Activated CD4-positive, alpha-beta T cell treated with anti-CD3 and anti-CD28 coated beads for 36 hours (primary cell): ENCODE results near the gene OLFML2A. TPM values are rescaled to one million over a fixed set of nuclear protein-coding genes. Genes with fewer than 3 reads are reported as not detected.
A peak's percentile ranks its signal among the peaks of the same experiment; 100 is the strongest.

Experiments
- ATAC-seq: fragments of 200-7000 bp; cut with Tn5 transposase; one replicate; pipeline ENCODE4 v1.10.0; 2021; ENCODE audit warnings: mild to moderate bottlenecking, moderate library complexity
- CTCF ChIA-PET: fragments of 350-600 bp; sonication (Branson Sonifier 250); formaldehyde crosslinking; loops from one replicate; lab custom pipeline; 2021; ENCODE audit warnings: antibody characterized with exemption; lab: Charles Lee
- POLR2A ChIA-PET: fragments of 350-600 bp; sonication (Branson Sonifier 250); formaldehyde crosslinking; loops from one replicate; lab custom pipeline; 2021; ENCODE audit warnings: antibody characterized with exemption, inconsistent platforms; lab: Charles Lee
- DNase-seq: peaks from one replicate; pipeline ENCODE4 v3.0.0-alpha.2; 2020
- H3K27ac Mint-ChIP-seq: one replicate; pipeline ENCODE4 v1.8.0; 2021; ENCODE audit warnings: mixed read lengths
- H3K27me3 Mint-ChIP-seq: one replicate; pipeline ENCODE4 v1.8.0; 2021; ENCODE audit warnings: mixed read lengths
- H3K36me3 Mint-ChIP-seq: one replicate; pipeline ENCODE4 v1.8.0; 2021; ENCODE audit warnings: low read depth, mixed read lengths
- H3K4me1 Mint-ChIP-seq: one replicate; pipeline ENCODE4 v1.8.0; 2021; ENCODE audit warnings: mixed read lengths
- H3K4me3 Mint-ChIP-seq: one replicate; pipeline ENCODE4 v1.8.0; 2021; ENCODE audit warnings: mild to moderate bottlenecking, moderate library complexity, mixed read lengths
- H3K9me3 Mint-ChIP-seq: one replicate; pipeline ENCODE4 v1.8.0; 2021; ENCODE audit warnings: low read depth, mixed read lengths
- intact Hi-C, 2 experiments: fragments of 100-400 bp; cut with DNase I in 1 of 2; cut with micrococcal nuclease in 1 of 2; formaldehyde crosslinking; loops; one replicate each; pipeline versions ENCODE4 v1.14.2 to v1.15.1; 2022 to 2024; cut with DNase I, micrococcal nuclease
- total RNA-seq, 2 experiments: library from RNA; stranded (reverse); gene quantifications; one replicate each; pipeline ENCODE4 v1.2.3, GENCODE V29; 2021

The OLFML2A gene
- total RNA-seq, 2 experiments from 2014 or later: 0.05 TPM; not detected in 1

DNA sequence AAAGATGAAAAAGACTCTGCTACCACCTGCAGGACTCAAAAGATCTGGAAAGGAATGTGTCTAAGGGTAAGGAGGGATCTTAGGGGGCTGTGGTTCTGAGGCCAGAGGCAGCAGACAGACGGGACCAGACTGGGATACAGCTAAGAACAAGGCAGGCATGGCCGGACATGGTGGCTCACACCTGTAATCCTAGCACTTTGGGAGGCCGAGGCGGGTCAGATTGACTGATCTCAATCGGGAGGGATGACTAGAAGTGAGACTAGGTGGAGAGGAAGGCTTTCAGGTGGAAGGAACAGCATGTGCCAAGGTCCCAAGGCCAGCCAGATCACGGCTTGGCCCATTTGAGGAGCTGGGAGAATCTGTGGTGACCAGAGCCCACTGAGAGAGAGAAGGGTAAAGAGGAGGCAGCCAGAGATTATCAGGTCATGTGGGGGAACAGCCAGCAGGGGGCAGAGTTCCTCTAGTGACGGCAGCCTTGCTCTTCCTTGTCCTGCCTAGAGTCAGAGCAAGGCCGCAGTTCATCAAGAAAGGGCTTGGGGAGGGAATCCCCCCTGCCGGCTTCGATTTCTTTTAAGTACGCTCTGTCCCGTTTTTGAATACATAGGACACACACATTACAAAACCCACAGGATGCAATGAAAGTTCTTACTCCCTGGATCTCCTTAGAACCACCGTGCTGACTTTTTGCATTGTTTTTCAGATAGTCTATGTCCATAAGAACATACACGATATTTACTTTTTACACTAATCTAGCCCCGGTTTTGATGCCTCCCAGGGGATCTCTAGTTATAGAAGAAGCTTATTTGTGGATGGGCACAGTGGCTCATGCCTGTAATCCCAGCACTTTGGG, 2.6 kb upstream of the OLFML2A start:
- peaks cover 48% of the 10 kb centered on the region for H3K27me3 Mint-ChIP-seq
- POLR2A ChIA-PET: interaction anchor here (0.7 kb wide), 2 partner anchors 82 to 246 kb away, joined by 3 to 5 read pairs; no protein-coding TSS in a partner anchor
- peak; percentile 92 for DNase-seq
- no peak overlapping the region for H3K27ac Mint-ChIP-seq
- H3K4me1 Mint-ChIP-seq: peaks cover 29% of the 10 kb centered on the region
- H3K9me3 Mint-ChIP-seq: no peaks in the 10 kb centered on the region
- H3K36me3 Mint-ChIP-seq: no peaks in the 10 kb centered on the region
- intact Hi-C loops: loop anchor here (1.0 to 5.0 kb wide), 5 partner anchors 79 to 600 kb away; partner anchors contain the start of genes WDR38 (in 2 of the 2), HSPA5 (in 1 of the 2) and SCAI (in 1 of the 2)
- peak; percentile 50 for ATAC-seq
- CTCF ChIA-PET: interaction anchor here (0.5 to 12.5 kb wide), 19 partner anchors 9 to 468 kb away, joined by 3 to 260 read pairs (median 4); partner anchors contain the start of genes ARPC5L, RPL35, SCAI and WDR38
- H3K4me3 Mint-ChIP-seq: no peak overlapping the region

DNA sequence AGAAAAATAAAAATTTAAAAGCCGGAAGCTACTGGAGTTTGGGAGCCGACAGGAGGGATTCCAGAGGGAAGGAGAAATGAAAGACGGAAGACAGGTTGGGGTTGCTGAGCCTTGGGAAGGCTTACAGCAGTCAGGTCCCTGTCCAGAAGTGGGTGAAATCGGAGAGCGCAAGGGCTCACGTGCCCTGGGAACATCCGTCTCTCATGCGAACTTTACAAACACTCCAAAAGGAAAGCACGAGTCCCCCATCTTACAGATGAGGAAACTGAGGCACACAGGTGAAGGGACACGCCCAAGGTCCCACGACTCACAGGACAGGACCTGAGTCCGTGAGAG, 347 bp upstream of the OLFML2A start:
- CTCF ChIA-PET: interaction anchor here (0.6 to 12.5 kb wide), 7 partner anchors 10 to 155 kb away, joined by 3 to 260 read pairs (median 4); partner anchors contain the start of gene WDR38
- peak overlapping the region; percentile 58 for H3K4me3 Mint-ChIP-seq
- H3K27ac Mint-ChIP-seq: no peak overlapping the region
- H3K36me3 Mint-ChIP-seq: no peaks in the 10 kb centered on the region
- intact Hi-C loops: no loop called here
- no peak for DNase-seq
- POLR2A ChIA-PET: interaction anchor here (0.5 kb wide), 1 partner anchor 349 kb away, joined by 4 read pairs; no protein-coding TSS in a partner anchor
- H3K9me3 Mint-ChIP-seq: no peaks in the 10 kb centered on the region
- H3K4me1 Mint-ChIP-seq: peaks cover 20% of the 10 kb centered on the region
- ATAC-seq: no peak
- peaks cover 39% of the 10 kb centered on the region for H3K27me3 Mint-ChIP-seq

DNA sequence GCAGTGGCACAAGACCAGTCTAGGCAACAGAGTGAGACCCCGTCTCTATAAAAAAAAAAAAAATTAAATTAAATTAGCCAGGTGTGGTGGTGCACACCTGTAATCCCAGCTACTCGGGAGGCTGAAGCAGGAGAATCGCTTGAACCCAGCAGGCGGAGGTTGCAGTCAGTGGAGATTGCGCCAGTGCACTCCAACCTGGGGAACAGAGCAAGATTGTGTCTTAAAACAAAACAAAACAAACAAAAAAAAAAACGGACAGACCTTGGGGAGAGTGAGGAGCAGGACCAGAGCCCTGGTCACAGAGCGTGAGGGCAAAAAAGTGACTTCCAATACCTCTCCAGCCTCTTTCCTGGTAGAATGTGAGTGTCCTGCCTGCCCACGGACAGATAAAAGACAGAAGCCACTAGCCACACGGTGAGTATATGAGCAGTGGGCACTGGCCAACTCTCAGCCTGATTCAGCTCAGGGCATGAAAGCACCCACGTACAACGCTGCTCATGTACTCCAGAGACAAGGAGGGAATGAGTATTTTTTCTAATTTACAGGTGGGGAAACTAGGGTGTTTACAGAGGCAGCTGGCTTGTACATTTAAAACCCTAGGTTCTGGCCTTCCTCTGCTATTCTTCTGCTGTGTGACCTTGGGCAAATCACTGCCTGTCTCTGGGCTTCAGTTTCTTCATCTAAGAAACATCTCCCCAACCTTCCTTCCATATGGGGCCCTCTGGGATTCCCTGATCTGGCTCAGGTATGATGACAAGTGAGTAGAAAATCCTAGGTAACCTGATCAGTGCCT, 1.8 kb downstream of the OLFML2A start:
- no peak for DNase-seq
- ATAC-seq: no peak
- POLR2A ChIA-PET: interaction anchor here (0.6 to 1.3 kb wide), 2 partner anchors 74 to 575 kb away, joined by 3 to 8 read pairs; no protein-coding TSS in a partner anchor
- Mint-ChIP-seq H3K36me3 (no peaks in the 10 kb centered on the region), H3K4me3 (no peak overlapping the region), H3K27me3 (peaks cover 28% of the 10 kb centered on the region), H3K4me1 (peaks cover 8% of the 10 kb centered on the region), H3K9me3 (no peaks in the 10 kb centered on the region), H3K27ac (no peak overlapping the region)
- CTCF ChIA-PET: interaction anchor here (0.7 to 12.5 kb wide), 6 partner anchors 11 to 75 kb away, joined by 3 to 260 read pairs (median 4); partner anchors contain the start of gene WDR38
- intact Hi-C loops: no loop called here

DNA sequence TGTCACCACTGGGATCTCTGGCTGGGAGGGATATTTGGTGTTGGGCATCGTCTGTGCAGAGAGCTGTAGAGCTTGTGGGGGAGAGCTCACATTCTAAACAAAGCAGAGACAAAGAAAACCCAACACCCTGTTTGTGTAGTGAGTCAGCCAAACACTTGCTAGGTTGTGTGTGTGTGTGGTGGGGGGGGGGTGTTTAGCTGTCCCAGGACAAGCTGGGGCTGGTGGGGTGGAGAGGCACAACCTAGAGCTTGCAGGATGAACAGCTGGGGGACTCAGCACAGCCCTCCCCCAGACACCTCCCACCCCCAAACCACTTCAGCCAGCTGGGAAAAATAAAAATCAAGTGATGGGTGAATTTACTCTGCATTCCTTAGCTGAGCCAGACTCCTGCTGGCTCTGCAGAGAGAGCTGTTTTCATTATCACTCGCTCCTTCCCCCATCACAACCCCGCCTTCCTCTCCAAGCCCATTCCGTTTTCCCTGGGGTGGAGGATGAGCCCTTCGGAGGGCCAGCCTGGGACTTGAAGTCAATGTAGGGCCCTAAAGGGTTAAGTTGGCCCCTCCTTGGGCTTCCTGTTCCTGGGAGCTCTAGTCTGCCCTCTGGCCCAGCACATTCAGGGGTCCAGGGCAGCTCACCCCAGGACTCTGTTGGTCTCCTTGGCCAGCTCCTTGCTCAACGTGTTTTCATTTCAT, 2.6 kb downstream of the OLFML2A start:
- Mint-ChIP-seq H3K27me3 (peaks cover 24% of the 10 kb centered on the region), H3K36me3 (no peaks in the 10 kb centered on the region), H3K9me3 (no peaks in the 10 kb centered on the region), H3K4me1 (peaks cover 5% of the 10 kb centered on the region), H3K27ac (no peak overlapping the region), H3K4me3 (no peak overlapping the region)
- ATAC-seq (no peak), DNase-seq (no peak)
- intact Hi-C loops: no loop called here
- ChIA-PET POLR2A (interaction anchor here (1.3 kb wide), 1 partner anchor 73 kb away, joined by 3 read pairs; no protein-coding TSS in a partner anchor), CTCF (interaction anchor here (0.7 to 12.5 kb wide), 7 partner anchors 10 to 367 kb away, joined by 3 to 260 read pairs (median 4); partner anchors contain the start of gene WDR38)

DNA sequence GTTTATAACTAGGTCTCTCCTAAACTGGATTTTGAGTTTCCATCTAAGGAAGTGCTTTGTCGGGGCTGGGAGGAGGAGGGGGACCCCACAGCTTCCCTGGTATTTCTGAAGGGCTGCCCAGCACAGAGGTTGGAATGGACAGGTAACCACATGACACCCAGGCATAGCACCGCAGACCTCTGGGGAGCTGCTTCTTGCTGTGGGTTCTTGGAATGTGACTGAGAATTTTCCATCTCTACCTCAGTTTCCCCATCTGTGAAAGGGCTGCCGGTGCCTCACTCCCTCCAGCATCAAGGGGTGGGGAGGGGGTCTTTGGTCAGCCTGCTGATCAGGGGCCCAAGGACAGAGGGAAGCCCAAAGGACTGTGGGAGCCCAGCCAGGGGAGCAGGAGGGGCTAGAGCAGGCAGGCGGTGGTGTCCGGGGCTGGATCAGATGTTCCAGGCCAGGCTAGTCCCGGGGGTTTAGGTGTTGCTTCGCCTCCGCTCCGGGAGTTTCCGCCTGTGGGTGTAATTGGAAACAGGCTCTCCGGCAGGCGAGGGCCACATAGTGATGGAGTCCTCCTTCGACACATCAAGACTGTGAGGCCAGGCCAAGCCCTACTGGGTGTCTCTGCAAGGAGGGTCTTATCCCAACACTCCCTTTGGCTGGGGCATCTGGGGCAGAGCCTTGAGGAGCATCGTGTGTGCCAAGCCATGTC, 3.3 kb downstream of the OLFML2A start:
- no peak for DNase-seq
- POLR2A ChIA-PET: no interaction called here
- Mint-ChIP-seq H3K4me1 (peaks cover 5% of the 10 kb centered on the region), H3K36me3 (no peaks in the 10 kb centered on the region), H3K4me3 (no peak overlapping the region), H3K27ac (no peak overlapping the region), H3K27me3 (peaks cover 21% of the 10 kb centered on the region), H3K9me3 (no peaks in the 10 kb centered on the region)
- no peak for ATAC-seq
- CTCF ChIA-PET: interaction anchor here (0.5 to 12.5 kb wide), 7 partner anchors 10 to 368 kb away, joined by 3 to 260 read pairs (median 4); partner anchors contain the start of gene WDR38
- intact Hi-C loops: no loop called here

DNA sequence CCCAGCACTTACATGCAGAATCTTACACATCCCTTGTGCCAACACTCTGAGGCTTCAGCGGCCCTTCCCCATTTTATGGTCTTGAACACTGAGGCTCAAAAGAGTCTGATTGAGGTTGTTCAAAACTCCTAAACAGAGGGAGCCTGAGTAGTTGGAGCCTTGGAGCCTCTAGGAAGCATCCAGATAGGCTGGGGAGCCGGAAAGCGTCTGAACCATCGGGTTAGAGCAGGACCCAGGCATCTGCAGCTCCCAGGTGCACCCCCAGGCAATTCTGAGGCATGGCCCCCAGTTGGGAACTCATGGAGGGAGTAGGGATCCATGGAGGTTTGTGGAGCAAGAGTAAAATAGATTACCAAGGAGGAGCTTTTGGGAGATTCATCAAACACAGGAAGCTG, 3.8 kb downstream of the OLFML2A start:
- intact Hi-C loops: no loop called here
- ATAC-seq (no peak), DNase-seq (no peak)
- Mint-ChIP-seq H3K4me1 (peaks cover 5% of the 10 kb centered on the region), H3K4me3 (no peak overlapping the region), H3K27ac (no peak overlapping the region), H3K27me3 (peaks cover 17% of the 10 kb centered on the region), H3K36me3 (no peaks in the 10 kb centered on the region), H3K9me3 (no peaks in the 10 kb centered on the region)
- CTCF ChIA-PET: no interaction called here
- POLR2A ChIA-PET: no interaction called here

DNA sequence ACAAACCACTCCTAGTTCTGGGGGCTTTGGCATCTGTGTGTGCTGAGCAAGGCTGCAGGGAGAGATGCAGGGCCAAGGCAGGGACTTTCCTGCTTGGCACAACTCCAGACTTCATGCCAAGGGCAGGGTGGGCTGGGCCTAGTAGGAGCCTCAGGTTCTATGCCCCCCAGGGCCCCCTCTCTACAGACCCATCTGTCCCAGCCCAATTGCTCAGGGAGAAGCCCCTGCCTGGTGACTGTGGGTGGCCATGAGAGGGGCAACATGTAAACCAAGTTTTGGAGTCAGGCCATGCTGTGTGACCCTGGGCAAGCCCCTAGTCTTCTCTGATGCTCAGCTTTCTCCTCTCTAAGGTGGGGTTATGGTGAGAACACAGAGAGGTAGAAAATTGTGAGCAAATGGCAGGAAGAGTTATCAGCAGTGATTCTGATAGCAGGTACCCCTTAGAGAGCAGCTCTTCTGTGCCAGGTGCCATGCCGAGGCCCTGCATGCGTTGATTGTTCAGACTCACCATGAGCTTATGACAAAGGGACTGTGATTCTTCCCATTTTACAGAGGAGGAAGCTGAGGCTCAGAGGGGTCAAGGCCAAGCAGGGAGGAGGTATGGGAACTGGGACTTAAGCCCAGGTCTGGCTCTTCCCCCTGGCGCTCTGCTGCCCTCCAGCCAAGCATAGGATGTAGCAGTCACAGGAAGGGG, 5.2 kb downstream of the OLFML2A start:
- POLR2A ChIA-PET: no interaction called here
- ATAC-seq: no peak
- Mint-ChIP-seq H3K4me3 (no peak overlapping the region), H3K9me3 (no peaks in the 10 kb centered on the region), H3K36me3 (no peaks in the 10 kb centered on the region), H3K27me3 (peaks cover 7% of the 10 kb centered on the region), H3K27ac (no peak overlapping the region), H3K4me1 (no peaks in the 10 kb centered on the region)
- CTCF ChIA-PET: interaction anchor here (0.6 to 1.2 kb wide), 5 partner anchors 17 to 1022 kb away, joined by 3 to 4 read pairs (median 3); partner anchors contain the start of gene WDR38
- DNase-seq: no peak
- intact Hi-C loops: no loop called here

DNA sequence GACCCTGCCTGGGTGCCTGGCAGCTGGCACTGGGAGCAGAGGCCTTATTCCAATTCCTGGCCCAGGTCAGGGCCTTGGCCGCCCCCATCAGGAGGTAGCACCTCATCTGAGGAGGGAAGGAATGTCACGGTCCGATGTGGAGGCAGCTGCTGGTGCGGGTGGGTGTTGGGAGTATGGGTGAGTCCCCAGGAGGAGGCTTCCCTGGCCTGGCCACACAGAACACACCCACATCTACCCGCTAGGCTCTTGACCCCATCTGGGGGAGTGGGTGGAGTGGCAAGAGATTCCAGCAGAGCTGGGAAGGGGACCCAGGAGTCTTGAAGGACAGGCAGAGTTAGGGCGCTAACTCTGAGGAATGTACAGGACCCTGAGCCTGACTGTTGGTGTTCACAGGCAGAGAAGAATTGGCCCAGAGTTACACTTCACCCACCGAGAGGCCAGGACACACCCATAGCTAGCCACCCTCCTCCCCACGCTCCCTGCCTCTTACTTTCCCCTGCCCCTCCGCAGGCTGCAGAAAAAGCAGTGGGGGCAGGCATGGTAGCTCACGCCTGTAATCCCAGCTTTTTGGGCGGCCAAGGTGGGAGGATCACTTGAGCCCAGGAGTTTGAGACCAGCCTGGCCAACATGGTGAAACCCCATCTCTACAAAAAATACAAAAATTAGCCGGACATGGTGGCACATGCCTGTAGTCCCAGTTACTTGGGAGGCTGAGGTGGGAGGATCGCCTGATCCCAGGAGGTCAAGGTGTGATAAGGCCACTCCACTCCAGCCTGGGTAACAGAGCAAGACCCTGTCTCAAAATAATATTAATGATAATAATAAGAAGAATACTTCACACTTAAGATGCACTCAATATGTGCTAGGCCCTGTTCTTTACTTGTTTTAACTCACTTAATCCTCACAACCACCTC, 6.0 kb downstream of the OLFML2A start:
- ATAC-seq (no peak), DNase-seq (no peak)
- H3K27ac Mint-ChIP-seq: no peak overlapping the region
- H3K4me1 Mint-ChIP-seq: no peaks in the 10 kb centered on the region
- POLR2A ChIA-PET: no interaction called here
- H3K27me3 Mint-ChIP-seq: peaks cover 5% of the 10 kb centered on the region
- no peaks in the 10 kb centered on the region for H3K36me3 Mint-ChIP-seq
- H3K4me3 Mint-ChIP-seq: no peak overlapping the region
- no peaks in the 10 kb centered on the region for H3K9me3 Mint-ChIP-seq
- CTCF ChIA-PET: interaction anchor here (0.5 to 1.2 kb wide), 5 partner anchors 17 to 1021 kb away, joined by 3 read pairs; partner anchors contain the start of gene WDR38
- intact Hi-C loops: no loop called here

DNA sequence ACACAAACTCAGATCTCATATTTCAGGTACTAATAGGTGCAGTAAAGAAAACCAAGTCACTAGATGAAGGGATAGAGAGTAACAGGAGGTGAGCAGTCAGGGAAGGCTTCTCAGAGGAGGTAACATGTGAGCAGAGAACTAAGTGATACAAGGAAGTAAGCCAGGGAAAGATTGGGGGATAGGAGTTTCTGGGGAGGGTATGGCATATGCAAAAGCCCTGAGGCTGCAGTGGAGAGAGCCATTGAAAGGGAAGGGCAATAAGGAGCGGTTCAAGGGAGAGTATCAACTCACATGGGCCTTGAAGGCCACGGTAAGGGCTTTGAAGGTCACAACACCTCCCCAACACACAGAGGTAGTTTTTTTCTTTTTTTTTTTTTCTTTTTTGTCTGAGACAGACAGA, 6.9 kb downstream of the OLFML2A start:
- POLR2A ChIA-PET: no interaction called here
- ATAC-seq (no peak), DNase-seq (no peak)
- H3K27me3 Mint-ChIP-seq: peaks cover 2% of the 10 kb centered on the region
- H3K4me1 Mint-ChIP-seq: no peaks in the 10 kb centered on the region
- CTCF ChIA-PET: no interaction called here
- intact Hi-C loops: no loop called here
- no peaks in the 10 kb centered on the region for H3K36me3 Mint-ChIP-seq
- H3K9me3 Mint-ChIP-seq: no peaks in the 10 kb centered on the region
- no peak overlapping the region for H3K27ac Mint-ChIP-seq
- H3K4me3 Mint-ChIP-seq: no peak overlapping the region
